ENCODE measurements around the gene PCDHAC1. TPM values are rescaled to one million over a fixed set of nuclear protein-coding genes. Genes with fewer than 3 reads are reported as not detected.

The PCDHAC1 gene
- total RNA-seq, 4 donors from 2014 or later = 0.44 to 1.9 (median 0.74) TPM

- TF ChIP-seq CTCF (IDR thresholded peaks at IDR 0.05; ENCODE audit: low read depth) = no peak
Observed at GRCh38 chr5:140962190-140962589, 36.1 kb downstream of the PCDHAC1 start.

GRCh38 chr5:140964356-140964755 lies 38.3 kb downstream of the PCDHAC1 start:
- TF ChIP-seq CTCF (IDR thresholded peaks at IDR 0.05; ENCODE audit: low read depth) = no peak

- TF ChIP-seq CTCF (IDR thresholded peaks at IDR 0.05; ENCODE audit: low read depth) = no peak
Observed at GRCh38 chr5:140965905-140966292, 39.8 kb downstream of the PCDHAC1 start.

- no peak for TF ChIP-seq CTCF (IDR thresholded peaks at IDR 0.05; ENCODE audit: low read depth)
Observed at GRCh38 chr5:140966293-140967225, 40.5 kb downstream of the PCDHAC1 start, which contains the start of gene PCDHAC2. PCDHAC2 (plus strand) TSS chr5:140966476; CDS start chr5:140966767, 291 bp downstream.

GRCh38 chr5:140967226-140967893 lies 41.3 kb downstream of the PCDHAC1 start:
- no peak for TF ChIP-seq CTCF (IDR thresholded peaks at IDR 0.05; ENCODE audit: low read depth)

GRCh38 chr5:140969880-140970279 lies 43.8 kb downstream of the PCDHAC1 start:
- no peak for TF ChIP-seq CTCF (IDR thresholded peaks at IDR 0.05; ENCODE audit: low read depth)

- no peak for TF ChIP-seq CTCF (IDR thresholded peaks at IDR 0.05; ENCODE audit: low read depth)
Observed at GRCh38 chr5:140973550-140973949, 47.5 kb downstream of the PCDHAC1 start.
